HG03159 (cell line): ENCODE results near the gene NEIL3.

ENCODE experiments used
- ATAC-seq: cut with Tn5 transposase; IDR thresholded peaks from one replicate; pipeline ENCODE4 v1.9.1; 2021; ENCODE audit warnings: mild to moderate bottlenecking, moderate library complexity; ENCODE audit not compliant: unreplicated experiment

Gene NEIL3, protein sequence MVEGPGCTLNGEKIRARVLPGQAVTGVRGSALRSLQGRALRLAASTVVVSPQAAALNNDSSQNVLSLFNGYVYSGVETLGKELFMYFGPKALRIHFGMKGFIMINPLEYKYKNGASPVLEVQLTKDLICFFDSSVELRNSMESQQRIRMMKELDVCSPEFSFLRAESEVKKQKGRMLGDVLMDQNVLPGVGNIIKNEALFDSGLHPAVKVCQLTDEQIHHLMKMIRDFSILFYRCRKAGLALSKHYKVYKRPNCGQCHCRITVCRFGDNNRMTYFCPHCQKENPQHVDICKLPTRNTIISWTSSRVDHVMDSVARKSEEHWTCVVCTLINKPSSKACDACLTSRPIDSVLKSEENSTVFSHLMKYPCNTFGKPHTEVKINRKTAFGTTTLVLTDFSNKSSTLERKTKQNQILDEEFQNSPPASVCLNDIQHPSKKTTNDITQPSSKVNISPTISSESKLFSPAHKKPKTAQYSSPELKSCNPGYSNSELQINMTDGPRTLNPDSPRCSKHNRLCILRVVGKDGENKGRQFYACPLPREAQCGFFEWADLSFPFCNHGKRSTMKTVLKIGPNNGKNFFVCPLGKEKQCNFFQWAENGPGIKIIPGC

GRCh38 chr4:177309522-177310371, at the start of gene NEIL3:
Gene NEIL3, plus strand, starts transcription at chr4:177309874. Its CDS starts 80 bp downstream, at chr4:177309954.
- ATAC-seq = peak; percentile 90

- ATAC-seq = no peak
Measured at GRCh38 chr4:177263818-177264217, 45.9 kb upstream of the NEIL3 start.

GRCh38 chr4:177264788-177265422, 44.8 kb upstream of the NEIL3 start:
- ATAC-seq = no peak

GRCh38 chr4:177265729-177266128, 43.9 kb upstream of the NEIL3 start:
- ATAC-seq = no peak

DNA sequence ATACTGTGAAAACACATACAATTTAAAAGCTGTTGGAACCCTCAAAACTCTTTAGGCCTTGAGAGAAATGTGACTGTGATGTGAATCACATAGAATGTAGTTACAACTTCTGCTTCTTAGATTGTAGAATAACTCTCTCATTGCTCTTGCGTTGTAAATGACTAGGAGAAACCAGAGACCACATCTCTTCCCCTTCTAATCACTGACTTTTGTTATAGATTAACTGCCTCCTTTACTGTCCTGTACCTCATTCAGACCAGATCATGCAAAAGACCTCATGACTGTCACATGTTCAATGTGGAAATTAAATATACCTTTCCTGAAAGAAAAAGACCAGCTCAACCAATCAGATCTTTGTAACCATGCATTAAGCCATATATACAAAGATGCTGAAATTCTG, 43.2 kb upstream of the NEIL3 start:
- no peak for ATAC-seq

DNA sequence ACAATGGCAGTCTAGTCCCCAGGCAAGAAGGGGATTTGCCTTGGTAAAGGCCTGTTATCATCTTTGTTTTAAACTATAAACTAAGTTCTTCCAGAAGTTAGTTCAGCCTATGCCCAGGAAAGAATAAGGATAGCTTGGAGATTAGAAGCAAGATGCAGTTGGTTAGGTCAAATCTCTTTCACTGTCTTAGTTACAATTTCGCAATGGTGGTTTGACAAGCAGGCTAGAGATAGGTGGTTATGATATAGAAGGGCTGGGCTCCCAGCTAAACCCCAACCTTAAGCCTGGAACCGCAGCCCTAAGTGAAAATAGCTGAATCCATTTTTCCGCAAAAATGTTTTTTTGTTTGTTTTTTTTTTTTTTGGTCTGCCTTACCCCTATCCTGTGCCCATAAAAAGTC, 41.8 kb upstream of the NEIL3 start:
- ATAC-seq = no peak

GRCh38 chr4:177271091-177271490, 38.6 kb upstream of the NEIL3 start:
- ATAC-seq = no peak

DNA sequence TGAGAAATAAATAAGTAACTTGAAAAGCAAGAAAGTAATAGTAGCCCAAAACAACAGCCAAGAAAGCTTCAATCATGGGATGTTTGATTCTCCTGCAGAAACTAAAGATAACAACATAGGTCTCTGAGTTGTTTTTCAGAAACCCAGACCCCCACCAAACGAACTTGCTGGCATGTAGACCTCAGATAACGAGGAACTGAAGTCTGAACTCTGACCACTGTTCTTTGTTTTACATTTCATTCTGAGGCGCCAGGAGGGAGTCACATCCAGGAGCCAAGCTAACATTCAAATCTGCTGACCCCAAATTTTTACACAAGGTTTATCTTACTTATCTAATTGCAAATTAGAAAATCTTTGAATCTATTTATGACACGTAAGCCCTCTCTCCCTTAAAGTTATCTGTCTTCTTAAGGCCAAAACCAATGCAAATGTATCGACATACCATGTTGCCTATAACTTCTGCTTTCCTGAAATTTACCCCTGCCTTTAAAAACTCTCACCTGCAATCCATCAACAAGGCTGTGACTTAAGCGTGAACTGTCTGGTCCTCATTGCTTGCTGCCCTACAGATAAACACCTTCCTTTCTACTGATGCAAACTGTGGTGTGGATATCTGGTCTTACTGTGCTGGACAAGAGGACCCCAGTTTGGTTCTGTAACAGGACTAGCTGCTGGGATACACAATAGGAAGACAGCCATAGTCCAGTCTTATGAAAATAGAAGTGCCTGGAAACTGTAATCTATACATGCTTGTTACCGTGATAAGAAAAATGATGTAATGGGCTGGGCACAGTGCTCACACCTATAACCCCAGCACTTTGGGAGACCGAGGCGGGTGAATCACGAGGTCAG, 37.5 kb upstream of the NEIL3 start:
- ATAC-seq = no peak

DNA sequence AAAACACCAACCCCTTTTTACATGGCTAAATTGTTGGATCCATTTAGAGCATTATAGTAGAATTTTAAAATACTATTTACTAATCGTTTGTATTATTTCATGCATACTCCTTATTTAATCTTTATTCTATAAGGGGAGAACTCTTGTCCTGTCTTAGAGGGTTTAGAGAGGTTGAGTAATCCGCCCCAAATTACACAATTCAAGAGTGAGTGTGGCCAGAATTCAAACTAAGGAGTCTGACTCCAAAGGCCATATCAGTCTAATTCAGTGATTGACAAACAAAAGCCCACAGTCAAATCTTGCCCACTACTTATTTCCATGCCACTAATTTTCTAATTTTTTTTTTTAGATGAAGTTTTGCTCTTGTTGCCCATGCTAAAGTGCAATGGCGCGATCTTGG, 33.7 kb upstream of the NEIL3 start:
- no peak for ATAC-seq

DNA sequence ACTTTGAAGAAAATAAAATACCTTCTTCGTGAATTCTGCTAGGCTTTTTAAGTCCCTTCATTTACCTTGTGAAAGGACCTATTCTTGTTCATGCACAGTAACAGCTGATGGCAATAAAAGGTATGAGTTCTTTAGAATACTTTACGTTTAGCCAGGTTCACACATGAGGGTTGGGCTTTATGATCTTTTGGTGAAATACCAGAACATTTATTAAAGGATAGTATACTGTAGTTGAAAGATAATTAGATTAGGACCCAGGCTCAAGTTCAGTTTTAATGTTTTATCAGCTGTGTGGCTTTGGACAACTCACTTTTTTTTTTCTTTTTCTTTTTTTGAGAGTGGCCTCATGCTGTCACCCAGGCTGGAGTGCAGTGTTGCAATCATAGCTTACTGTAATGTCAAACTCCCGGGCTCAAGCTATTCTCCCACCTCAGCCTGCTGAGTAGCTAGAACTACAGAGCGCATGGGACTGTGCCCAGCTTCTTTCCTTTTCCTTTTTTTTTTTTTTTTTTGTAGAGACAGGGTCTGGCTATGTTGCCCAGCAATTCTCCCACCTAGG, 28.2 kb upstream of the NEIL3 start:
- no peak for ATAC-seq

DNA sequence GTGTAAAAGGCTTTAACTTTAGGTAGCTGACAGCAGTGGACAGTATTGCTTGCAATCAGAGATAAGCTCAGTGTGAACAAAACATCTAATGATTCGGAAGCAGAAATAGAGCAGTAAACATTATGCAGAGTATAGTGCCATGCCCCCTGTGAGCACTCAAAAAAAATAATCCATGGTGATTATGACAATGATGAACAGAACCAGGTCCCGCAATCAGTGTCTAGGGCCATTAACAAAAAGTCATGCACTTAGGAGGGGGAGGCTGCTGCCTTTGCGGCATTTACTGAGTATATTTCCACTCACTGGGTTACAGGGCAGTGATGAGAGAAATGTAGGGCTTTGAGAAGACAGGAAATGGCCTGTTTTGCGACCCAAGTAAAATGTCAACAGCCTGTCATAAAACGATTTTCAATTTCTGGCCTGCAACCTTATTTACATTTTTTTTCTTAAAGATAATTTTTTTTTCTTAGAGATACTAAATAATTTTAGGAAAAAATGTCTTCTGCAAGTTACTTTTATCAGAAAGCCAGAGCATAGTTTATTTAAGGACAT, 27.3 kb upstream of the NEIL3 start:
- no peak for ATAC-seq

GRCh38 chr4:177283167-177283566, 26.5 kb upstream of the NEIL3 start:
- ATAC-seq = no peak

GRCh38 chr4:177285953-177286352, 23.7 kb upstream of the NEIL3 start:
- ATAC-seq = no peak

DNA sequence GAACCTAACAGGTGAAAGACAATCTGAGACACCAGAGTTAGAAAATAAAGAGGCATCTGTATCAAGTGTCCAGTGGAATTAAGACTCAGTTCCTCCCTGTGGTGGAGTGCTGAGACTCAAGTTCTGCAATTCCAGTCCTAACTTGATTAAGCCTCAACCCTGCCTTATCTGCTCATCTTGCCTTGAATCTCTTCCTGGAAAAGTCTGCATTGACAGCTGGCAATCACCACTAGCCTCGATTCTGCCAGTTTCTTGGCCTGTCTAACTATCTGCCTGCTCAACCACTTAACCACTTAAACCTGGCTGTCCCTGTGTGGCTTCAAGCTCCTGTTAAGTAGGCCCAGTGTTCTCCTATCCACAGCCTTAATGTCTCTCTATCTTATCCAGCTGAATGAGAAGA, 22.4 kb upstream of the NEIL3 start:
- no peak for ATAC-seq

DNA sequence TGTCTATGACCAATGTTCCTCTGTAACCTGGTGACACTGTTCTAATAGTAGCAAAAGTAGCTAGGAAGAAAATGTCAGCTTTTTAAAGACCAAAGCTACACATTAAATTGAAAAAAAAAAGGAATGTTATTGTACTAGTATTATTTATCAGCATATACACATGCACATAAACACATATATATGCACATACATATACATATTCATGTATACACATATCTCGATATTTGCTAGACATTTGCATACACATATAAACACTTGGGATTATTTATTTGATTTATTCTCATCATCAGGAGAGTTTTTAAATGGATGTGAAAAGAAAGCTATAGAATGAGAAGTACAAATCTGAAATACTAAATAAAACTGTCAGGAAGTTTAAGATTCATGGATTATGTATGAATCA, 21.3 kb upstream of the NEIL3 start:
- no peak for ATAC-seq

DNA sequence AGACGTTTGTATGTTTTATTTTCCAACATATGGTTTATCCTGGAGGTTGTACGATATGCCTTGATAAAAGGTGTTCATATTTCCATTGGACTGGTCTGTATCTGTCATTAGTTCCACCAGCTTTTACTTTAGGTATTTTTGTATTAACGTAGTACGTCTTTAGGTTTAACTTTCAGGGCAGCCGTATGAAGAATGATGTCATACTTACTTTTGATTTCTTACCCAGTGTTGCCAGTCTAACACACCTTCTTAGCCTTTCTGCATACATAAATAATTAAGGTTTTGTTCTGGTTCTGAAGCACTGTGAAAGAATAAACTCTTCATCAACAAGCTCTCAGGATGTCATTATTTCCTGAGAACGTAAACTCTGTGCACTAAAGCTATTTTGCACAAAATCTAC, 18.9 kb upstream of the NEIL3 start:
- ATAC-seq = no peak

- ATAC-seq = no peak
Measured at GRCh38 chr4:177292171-177292570, 17.5 kb upstream of the NEIL3 start.

DNA sequence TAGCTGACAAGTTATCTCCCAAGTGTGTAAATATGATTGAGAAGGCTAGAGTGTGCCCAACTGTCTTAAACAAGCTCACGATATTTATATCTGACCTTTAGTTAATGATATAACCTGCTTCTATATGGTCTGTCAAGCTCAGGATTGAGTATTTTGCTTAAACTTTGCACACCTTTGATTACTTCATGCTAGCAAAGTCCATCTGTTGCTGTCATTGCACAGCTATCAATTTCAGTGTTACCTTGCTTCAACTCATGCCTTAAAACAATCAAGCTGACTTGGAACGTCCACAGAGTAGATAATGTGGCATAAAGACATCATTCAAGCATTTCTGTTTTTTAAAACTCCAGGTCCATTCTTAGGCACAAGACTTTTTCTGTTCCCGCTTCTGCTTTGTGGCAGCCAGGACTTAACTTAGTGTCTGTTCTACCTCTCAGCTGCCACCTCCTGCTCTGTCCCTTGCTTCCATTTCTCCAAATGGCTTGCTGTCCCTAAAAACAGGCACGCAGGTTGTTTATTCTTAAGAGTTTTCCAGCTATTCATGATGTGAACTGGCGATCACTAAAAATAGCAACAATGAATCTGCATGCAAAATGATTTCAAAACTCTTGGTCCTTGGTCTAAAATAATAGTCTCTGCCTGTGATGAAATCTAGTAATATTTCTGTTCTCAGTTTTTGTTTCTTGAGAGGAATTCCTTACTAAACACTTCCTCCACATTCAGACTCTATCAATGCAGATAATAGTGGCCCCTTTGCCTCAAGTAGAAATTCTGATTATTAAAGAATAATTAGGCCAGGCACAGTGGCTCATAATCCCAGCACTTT, 16.3 kb upstream of the NEIL3 start:
- ATAC-seq = peak; percentile 60
